ENCODE measurements around the gene SNORC. TPM values are rescaled to one million over a fixed set of nuclear protein-coding genes. Genes with fewer than 3 reads are reported as not detected.

SNORC gene
- total RNA-seq, 1 experiment from 2014 or later, result 0.86 TPM

- no peak for DNase-seq (ENCODE audit: low spot score)
Observed at GRCh38 chr2:232869138-232870017, 686 bp upstream of the SNORC start.

- DNase-seq (ENCODE audit: low spot score), result no peak
Observed at GRCh38 chr2:232870766-232871371, 805 bp downstream of the SNORC start.

GRCh38 chr2:232871418-232871834 lies 1.4 kb downstream of the SNORC start:
- no peak for DNase-seq (ENCODE audit: low spot score)

GRCh38 chr2:232871835-232872736 lies 2.0 kb downstream of the SNORC start:
- DNase-seq (ENCODE audit: low spot score), result no peak

- no peak for DNase-seq (ENCODE audit: low spot score)
Observed at GRCh38 chr2:232872826-232873225, 2.8 kb downstream of the SNORC start.

- DNase-seq (ENCODE audit: low spot score), result no peak
Observed at GRCh38 chr2:232873292-232873908, 3.3 kb downstream of the SNORC start.

- no peak for DNase-seq (ENCODE audit: low spot score)
Observed at GRCh38 chr2:232873909-232874641, 4.0 kb downstream of the SNORC start.

GRCh38 chr2:232874677-232875223 lies 4.7 kb downstream of the SNORC start:
- DNase-seq (ENCODE audit: low spot score), result no peak

GRCh38 chr2:232875256-232876121 lies 5.4 kb downstream of the SNORC start:
- no peak for DNase-seq (ENCODE audit: low spot score)

- no peak for DNase-seq (ENCODE audit: low spot score)
Observed at GRCh38 chr2:232876161-232876977, 6.3 kb downstream of the SNORC start.

- DNase-seq (ENCODE audit: low spot score), result no peak
Observed at GRCh38 chr2:232876978-232877441, 6.9 kb downstream of the SNORC start.

- DNase-seq (ENCODE audit: low spot score), result no peak
Observed at GRCh38 chr2:232877940-232878511, 8.0 kb downstream of the SNORC start.

- no peak for DNase-seq (ENCODE audit: low spot score)
Observed at GRCh38 chr2:232878855-232879617, 9.0 kb downstream of the SNORC start.

GRCh38 chr2:232879618-232880494 lies 9.8 kb downstream of the SNORC start:
- DNase-seq (ENCODE audit: low spot score), result no peak

- DNase-seq (ENCODE audit: low spot score), result no peak
Observed at GRCh38 chr2:232880764-232881351, 10.8 kb downstream of the SNORC start.

GRCh38 chr2:232882085-232882484 lies 12.0 kb downstream of the SNORC start:
- DNase-seq (ENCODE audit: low spot score), result no peak

All from A172 (cell line).